OCI-LY7 (cell line): ENCODE measurements around the gene GABRR2.

Experiments used
- EZH2phosphoT487 ChIP-seq: fragments of 200-600 bp; sonication (generic); IDR thresholded peaks from 2 replicates; pipeline ENCODE4 v1.6.1; 2018; ENCODE audit warnings: low read depth, borderline replicate concordance, mild to moderate bottlenecking, mixed run types, antibody characterized with exemption, low read length, moderate library complexity, mixed read lengths
- TF ChIP-seq, protein P1 (sequence below): fragments of 200-600 bp; sonication (generic); conservative IDR thresholded peaks from 2 replicates; pipeline ENCODE4 v1.5.1; 2014; ENCODE audit warnings: mild to moderate bottlenecking, antibody characterized with exemption, low read length, moderate library complexity, mixed read lengths

DNA sequence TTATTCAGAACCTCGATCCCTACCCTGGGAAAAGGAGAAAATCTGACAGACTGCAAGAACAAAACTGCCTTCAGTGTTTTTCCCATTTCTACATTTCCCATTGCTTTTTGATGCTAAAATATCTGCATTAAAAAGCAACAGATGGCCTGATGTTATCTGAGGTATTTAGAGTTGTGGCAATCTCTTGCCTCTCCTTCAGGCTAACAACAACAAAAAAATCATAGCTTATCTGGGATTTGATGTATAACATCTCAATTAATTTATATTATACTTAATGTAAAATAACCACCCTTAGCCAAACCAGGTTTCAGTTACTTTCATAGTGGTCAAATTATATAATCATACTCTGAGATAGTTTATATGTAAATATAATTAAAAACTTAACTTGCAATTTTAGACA, 15.8 kb upstream of the GABRR2 start:
- TF ChIP-seq, protein P1, sequence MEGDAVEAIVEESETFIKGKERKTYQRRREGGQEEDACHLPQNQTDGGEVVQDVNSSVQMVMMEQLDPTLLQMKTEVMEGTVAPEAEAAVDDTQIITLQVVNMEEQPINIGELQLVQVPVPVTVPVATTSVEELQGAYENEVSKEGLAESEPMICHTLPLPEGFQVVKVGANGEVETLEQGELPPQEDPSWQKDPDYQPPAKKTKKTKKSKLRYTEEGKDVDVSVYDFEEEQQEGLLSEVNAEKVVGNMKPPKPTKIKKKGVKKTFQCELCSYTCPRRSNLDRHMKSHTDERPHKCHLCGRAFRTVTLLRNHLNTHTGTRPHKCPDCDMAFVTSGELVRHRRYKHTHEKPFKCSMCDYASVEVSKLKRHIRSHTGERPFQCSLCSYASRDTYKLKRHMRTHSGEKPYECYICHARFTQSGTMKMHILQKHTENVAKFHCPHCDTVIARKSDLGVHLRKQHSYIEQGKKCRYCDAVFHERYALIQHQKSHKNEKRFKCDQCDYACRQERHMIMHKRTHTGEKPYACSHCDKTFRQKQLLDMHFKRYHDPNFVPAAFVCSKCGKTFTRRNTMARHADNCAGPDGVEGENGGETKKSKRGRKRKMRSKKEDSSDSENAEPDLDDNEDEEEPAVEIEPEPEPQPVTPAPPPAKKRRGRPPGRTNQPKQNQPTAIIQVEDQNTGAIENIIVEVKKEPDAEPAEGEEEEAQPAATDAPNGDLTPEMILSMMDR: no peak
- no peak for TF ChIP-seq EZH2phosphoT487
